Activated T-cell treated with anti-CD3 and anti-CD28 coated beads for 48 hours (primary cell): ENCODE results near the gene TANGO6.
"Not testable (repeated sequence)": the region's sequence is repeated elsewhere in the genome, so short reads cannot be mapped to it uniquely, and the experiment has no call there.

Source experiments
- DNase-seq: peaks from one replicate; pipeline ENCODE4 v3.0.0-alpha.2; 2020; ENCODE audit warnings: low read depth

The TANGO6 gene

DNA sequence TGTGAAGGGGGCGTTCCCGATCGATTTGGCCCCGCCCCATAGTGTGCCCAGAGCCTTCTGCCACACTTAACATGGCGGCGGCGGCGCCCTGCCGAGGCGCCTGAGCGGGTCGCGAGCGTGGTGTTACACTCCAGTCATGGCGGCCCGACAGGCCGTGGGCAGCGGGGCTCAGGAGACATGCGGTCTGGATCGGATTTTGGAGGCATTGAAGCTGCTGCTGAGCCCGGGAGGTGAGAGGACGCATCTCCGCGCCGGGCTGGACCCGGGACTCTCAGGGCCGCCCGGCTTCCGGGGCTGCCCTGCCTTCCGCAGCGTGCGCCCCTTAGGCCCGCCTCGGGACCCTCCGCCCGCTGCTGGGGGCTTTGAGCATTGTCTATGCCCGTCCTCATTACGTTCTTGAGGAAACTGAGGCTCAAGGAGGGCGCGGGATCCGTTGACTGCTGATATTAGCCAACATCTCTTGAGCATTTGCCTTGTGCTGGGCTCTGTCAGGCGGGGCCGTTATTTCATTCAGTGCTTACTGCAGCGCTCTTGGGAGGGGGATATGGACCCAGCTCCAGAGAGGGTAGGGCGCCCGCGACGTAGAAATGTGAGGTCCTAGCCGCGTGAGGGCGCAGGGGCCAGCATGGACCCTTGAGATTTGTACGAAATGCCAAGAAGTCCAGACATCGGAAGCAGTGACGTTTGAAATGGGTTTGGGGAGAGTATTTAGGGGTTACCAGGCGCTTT, at the start of gene TANGO6:
TANGO6 (plus strand) TSS at position 50 of the 729 bp plus-strand sequence; CDS start at position 137, 87 bp downstream.
- DNase-seq = peak; percentile 92

DNA sequence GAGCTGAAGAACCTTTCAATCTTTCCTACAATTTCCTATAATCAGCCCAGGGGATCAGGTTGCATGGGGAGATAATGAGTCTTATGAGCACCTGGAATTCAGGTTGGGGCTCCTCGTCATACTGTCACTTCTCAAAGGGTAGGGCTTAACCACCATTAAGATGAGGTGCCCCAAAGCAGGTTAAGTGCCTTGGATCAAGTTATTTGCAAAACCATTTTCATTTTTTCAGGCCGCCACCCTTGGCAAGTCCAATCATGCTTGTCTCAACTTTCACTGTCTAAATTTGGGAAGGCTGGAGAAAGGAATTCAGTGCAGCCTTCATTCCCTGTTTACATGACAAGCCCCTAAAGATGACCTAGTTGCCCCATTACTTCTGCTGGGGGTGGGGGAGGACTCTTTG, 44.9 kb upstream of the TANGO6 start:
- no peak for DNase-seq

DNA sequence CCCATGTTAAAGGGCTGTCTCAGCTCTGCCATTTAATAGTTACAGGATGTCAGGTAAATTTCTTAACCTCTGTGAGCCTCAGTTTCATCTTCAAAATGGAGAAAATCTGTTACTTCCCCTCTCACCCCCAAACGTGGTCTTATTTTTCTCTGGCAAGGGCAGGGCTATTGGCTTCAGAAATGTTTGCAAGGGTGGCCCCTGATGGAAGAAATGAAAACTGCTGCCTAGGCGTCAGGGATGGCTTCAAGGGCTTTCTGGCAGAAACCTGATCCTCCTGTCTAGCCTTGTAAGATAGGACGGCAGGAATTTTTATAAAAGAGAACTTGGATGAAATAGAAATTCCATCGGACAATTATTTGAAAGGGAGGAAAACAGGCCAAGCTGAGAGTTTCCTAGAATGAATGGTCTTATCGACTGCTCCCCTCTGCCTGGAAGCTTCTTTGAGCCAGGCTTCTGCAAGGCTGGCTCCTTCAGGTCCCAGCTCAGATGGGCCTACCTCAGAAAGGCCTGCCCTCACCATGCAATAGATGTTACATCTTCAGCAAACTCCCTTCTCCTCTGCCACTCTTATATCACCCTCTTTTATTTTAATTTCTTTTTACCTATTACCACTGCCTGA, 43.0 kb upstream of the TANGO6 start:
- DNase-seq = peak; percentile 35

DNA sequence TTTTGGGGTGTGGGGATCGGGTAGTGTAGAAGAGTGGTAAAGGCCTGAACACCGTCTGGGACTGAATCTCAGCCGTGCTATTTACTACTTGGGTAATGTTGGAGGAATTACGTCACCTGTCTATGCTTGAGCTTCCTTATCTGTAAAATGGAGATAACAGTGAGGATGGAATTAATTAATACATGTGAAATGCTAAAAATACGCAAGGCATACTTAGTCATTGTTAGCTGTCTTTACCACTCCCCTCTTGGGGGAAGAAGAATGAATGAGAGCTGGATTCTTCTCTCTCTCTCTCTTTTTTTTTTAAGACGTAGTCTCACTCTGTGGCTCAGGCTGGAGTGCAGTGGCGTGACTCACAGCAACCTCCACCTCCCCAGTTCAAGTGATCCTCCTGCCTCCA, 41.1 kb upstream of the TANGO6 start:
- DNase-seq = no peak

DNA sequence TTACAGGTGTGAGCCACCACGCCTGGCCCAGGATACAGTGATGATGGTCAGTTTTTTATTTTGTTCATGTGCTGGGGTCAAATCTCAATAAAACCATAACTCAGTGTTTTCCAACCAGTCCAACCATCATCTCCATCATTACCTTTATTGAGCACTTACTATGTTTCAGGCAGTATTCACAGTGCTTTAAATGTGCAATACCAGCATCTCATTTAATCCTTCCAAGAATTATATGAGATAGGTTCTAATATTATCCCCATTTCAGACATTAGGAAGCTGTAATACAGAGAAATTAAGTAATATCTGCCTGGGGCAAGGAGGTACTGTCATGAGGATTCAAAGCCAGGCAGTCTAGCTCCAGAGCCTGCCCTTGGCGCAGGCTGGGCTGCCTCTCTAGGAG, 36.9 kb upstream of the TANGO6 start:
- DNase-seq = no peak

DNA sequence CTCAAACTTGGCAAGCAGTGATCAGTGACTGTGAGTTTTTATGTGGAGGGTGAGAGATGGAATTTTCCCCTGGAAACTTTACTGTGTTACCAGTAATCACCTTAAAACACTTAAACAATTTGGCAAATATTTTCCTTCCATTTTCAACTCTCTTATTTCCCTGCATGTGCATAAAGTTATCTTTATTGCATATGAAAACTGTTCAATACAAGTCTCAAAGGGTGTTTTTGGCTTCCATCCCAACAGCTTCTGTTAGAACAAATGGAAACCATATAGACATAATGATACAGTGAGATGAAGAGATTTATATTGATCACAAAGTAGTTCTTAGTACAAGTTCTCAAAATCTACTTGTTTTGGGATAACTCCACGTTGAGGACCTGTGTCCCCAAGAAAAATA, 36.4 kb upstream of the TANGO6 start:
- no peak for DNase-seq

DNA sequence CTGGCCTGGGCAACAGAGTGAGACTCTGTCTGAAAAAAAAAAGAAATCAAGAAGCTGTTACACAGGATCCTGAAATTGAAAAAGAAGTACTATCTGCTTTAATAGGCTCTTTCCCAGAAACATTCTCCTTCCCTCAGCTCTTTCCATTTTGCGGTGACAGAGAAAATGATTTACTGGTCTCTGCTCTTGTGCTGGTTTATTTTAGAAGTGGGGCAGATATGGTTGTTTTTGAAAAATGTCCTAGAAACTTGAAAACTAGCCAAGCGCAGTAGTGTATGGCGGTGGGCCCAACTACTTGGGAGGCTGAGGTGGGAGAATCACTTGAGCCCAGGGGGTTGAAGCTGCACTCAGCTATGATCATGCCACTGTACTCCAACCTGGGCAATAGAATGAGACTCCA, 28.8 kb upstream of the TANGO6 start:
- no peak for DNase-seq

DNA sequence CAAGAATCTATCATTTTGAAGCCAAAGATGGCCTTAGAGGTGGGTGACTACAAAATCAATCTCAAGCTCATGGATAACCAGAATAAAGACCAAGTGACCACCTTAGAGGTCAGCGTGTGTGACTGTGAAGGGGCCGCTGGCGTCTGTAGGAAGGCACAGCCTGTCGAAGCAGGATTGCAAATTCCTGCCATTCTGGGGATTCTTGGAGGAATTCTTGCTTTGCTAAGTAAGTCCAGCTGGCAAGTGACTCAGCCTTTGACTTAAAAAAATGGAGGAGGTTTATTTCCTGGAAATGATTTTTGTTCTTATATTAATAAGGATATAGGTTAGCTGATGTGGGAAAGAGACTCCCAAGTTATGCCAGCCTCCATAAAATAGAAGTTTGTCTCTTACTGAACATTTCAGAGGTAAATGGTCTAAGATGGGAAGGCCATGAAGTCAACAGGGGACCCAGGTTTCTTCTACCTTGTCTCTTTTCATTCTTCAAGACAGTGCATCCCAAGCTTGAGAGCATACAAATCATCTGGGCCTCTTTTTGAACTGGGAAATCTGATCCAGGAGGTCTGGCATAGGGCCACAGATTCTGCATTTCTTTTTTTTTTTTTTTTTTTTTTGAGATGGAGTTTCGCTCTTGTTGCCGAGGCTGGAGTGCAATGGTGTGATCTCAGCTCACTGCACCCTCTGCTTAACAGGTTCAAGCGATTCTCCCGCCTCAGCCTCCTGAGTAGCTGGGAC, 19.8 kb upstream of the TANGO6 start:
- DNase-seq = no peak

DNA sequence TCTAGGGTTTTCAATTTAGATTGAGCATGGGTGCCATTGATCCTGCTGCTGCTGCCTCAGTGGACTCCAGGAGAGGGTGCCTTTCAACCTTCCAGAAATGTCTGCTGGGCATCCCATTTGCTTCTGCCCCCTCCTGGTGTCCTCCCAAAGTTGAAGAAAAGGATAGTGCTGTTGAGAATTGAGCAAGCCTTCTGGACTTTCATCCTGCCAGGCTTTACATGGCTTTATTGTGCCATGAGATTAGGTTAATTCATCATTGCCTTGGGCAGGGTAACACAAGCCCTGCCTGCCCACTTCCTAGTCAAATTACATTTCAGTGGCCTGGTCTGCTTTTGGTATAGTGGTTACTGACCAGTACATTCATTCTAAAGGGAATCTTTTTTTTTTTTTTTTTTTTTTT, 17.9 kb upstream of the TANGO6 start:
- no peak for DNase-seq

DNA sequence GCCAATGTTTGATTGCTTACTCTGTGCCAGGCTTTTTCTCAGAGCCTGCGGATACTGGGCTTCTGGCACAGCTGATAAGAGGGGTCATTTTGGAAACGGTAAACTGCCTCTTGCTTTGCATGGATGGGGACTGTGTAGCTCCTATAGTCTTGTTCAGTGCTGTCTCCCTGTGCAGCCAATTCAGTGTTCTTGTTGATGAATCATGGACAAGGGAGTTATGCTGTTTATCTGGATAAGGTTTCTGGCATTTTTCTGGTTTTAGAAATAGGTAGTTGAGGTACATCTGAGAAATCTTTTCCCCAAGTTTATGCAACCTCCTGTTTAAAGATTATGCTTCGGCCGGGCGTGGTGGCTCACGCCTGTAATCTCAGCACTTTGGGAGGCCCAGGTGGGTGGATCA, 16.7 kb upstream of the TANGO6 start:
- no peak for DNase-seq

DNA sequence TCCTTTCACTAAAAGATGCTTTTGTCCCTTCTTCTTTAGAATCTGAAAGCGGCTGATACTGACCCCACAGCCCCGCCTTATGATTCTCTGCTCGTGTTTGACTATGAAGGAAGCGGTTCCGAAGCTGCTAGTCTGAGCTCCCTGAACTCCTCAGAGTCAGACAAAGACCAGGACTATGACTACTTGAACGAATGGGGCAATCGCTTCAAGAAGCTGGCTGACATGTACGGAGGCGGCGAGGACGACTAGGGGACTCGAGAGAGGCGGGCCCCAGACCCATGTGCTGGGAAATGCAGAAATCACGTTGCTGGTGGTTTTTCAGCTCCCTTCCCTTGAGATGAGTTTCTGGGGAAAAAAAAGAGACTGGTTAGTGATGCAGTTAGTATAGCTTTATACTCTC, 10.1 kb upstream of the TANGO6 start:
- no peak for DNase-seq

DNA sequence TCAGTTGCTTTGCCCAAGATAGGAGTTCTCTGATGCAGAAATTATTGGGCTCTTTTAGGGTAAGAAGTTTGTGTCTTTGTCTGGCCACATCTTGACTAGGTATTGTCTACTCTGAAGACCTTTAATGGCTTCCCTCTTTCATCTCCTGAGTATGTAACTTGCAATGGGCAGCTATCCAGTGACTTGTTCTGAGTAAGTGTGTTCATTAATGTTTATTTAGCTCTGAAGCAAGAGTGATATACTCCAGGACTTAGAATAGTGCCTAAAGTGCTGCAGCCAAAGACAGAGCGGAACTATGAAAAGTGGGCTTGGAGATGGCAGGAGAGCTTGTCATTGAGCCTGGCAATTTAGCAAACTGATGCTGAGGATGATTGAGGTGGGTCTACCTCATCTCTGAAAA, 8.8 kb upstream of the TANGO6 start:
- no peak for DNase-seq

DNA sequence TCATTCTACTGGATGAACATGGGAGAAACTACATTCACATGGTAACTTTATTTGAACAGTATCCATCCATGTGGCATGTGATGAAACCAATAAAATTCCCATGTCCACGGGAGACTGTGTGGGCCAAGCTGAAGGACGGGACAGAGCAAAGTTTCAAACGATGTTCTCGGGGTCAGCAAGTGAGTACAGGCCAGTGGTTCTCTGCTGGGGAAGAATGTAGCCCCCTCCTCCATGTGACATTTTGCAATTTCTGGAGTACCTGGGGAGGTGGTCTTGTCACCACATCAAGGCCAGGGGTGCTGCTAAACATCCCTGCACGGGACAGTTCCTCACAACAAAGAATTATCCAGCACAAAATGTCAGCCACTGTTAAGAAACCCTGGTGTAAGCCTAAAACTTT, 7.4 kb upstream of the TANGO6 start:
- no peak for DNase-seq

DNA sequence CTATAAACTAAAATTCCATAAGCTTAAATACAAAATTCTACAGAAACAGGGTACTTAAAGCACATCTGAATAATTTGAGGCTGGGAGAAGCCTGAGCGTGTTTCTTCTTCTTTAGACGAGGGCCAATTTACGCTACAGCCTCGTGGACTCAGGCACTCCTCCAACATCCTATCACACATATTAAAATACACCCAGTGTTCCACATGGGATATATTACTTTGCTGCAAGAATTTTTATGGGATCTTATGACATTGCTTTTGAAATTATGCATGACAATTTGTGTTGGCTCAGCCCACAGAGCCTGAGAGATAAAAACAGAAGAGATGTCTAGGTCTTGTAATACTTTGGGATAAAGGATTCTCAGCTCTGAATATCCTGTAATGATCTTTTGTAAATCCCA, 3.5 kb upstream of the TANGO6 start:
- DNase-seq = no peak

DNA sequence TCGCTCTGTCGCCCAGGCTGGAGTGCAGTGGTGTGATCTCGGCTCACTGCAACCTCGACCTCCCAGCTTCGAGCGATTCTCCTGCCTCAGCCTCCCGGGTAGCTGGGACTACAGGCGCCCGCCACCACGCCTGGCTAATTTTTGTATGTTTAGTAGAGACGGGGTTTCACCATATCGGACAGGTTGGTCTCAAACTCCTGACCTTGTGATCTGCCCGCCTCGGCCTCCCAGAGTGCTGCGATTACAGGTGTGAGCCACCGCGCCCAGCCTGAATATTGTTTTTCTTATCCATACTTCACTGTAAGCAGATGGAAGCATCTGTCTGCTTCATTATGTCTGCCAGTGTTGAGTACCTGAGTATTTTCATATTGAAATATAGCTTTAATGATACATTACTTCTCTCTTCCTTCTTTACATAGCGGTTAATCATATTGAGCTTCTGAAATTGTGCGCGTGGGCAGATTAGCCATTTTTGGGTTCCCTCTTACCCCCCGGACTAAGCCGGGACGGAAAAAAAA, 308 bp upstream of the TANGO6 start:
- DNase-seq = not testable (repeated sequence)

DNA sequence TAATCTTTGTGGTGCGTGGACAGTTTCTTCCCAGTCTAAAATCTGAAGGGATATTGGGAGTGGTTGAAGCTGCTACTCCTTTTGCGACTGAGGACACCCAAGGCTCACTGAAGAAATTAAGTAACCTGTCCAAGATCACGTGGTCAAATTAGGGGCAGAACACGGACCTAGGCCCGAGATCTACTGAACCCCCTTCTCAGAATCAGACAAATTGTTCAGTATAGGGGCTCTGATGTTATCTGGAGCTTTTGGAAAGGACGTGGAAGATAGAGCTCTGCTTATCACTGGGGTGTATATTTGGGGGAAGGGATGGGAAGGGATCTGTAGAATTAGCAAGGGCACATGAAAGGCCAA, 857 bp downstream of the TANGO6 start:
- no peak for DNase-seq

DNA sequence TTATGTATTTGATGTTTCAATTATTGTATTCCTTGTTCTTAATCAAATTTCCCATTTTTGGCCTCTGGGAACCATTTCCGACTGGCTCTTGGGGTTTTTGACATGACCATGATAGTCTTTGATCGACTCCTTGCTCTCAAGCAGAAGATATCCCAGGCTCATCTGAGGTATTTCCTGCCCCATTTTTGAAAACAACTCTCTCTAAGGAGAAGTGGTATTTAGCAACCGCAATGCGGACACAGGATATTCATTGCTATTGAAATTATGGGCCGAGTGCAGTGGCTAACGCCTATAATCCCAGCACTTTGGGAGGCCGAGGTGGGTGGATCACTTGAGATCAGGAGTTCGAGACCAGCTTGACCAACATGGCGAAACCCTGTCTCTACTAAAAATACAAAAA, 5.5 kb downstream of the TANGO6 start:
- DNase-seq = no peak

DNA sequence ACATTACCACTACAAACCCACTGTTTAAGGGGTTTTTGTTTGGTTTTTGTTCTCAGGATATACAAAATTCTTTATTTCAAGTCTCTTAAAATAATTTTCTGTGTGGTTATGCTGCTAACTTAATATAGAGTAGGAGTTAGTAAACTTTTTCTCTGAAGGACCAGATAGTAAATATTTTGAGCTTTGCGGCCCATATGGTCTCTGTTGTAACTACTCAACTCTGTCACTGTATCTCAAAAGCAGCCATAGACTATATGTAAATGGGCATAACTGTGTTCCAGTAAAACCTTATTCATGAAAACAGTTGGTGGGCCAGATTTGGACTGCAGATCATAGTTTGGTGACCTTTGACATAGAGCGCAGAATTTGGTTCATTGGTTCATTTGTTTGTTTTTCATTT, 7.2 kb downstream of the TANGO6 start:
- no peak for DNase-seq

DNA sequence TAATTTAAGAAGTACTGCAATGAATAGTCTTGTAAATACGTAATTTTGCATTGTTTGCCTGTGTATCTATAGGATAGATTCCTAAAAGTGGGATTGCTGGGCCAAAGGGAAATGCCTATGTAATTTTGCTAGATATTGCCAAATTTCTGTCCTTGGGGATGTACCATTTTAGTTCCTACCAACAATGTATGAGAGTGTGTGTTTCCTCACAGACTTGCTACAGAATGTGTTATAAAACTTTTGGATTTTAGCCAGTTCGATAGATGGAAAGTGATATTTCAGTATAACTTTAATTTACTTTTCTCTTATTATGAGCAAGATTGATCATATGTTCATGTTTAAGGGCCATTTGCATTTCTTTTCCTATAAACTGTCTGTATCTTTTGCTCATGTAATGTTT, 8.3 kb downstream of the TANGO6 start:
- DNase-seq = no peak

DNA sequence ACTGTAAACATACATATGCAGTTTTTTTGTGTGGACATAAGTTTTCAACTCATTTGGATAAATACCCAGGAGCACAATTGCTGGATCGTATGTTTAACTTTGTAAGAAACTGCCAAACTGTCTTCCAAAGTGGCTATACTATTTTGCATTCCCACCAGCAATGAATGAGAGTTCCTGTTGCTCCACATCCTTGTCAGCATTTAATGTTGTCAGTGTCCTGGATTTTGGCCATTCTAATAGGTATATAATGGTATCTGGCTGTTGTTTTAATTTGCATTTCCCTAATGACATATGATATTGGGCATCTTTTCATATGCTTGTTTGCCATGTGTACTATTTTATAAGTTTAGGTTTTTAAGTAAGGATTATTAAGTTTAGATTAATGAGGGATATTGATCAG, 14.1 kb downstream of the TANGO6 start:
- DNase-seq = no peak

DNA sequence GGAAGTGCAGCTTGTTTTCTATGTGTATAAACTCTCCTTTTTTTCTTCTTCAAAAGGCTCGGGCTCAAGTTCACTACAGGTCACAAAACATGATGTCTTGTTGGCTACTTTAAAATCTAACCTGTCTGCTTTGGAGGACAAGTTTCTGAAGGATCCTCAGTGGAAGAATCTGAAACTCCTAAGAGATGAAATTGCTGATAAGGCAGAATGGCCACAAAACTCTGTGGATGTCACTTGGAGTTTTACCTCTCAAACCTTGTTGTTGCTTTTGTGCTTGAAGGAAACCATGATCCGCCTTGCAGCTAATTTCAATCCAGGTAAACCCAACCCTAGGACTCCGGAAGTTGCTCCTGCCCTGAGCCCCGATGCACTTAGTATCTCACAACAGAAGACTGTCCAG, 16.5 kb downstream of the TANGO6 start:
- no peak for DNase-seq

DNA sequence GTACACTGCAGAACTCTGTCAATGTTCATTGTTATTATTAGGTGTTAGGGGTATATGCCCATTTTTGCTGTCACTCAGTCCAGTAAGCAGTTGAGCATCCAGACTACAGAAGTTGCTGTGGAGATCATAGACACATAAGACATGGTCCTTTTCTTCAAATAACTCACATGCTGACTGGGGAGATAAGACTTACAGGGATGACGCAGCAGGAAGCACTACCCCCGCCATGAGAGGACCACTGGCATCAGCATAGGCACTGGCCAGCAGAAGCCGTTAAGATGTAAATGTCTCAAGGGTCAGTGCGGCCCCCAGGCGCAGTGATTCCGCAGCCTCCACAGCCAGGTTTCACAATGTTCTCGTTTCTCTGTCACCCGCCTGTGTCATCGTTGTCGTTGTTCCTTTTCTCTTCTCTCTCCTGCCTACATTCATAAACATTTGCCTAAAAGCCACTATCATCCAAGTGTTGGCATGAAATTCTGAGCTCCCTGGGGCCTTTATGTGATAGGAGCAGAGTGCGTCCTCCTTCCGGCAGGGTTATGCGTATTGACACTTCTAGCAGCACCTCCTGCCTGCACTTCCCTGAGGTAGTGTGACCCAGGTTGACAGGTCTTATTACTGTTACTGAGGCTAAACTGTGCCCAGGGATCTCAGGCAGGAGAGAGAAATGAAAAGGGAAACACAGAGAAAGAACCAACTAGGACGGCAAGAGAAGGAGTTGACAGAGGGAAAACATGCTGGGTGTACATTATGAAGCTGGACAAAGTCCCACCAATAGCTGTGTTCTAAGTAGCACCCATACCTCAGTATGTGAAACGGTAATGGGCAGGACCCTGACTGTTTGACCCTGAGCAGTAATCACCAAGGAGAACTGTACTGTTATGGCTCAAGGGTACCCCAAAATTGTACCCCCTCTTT, 17.9 kb downstream of the TANGO6 start:
- DNase-seq = no peak
